GM12865 (cell line): ENCODE results near the gene IL10.
"Not testable (repeated sequence)": the region's sequence is repeated elsewhere in the genome, so short reads cannot be mapped to it uniquely, and the experiment has no call there.

Experiments
- DNase-seq: peaks from one replicate; pipeline ENCODE4 v3.0.0; 2010; ENCODE audit warnings: low read depth
- H3K4me3 ChIP-seq: 2 replicates; pipeline ENCODE4 v1.5.1; 2011; ENCODE audit warnings: mild to moderate bottlenecking, low read depth, low read length, control low read depth
- CTCF ChIP-seq: IDR thresholded peaks from 2 replicates; pipeline ENCODE4 v1.5.1; 2011; ENCODE audit warnings: low read length, control low read depth, low read depth, inconsistent platforms; ENCODE audit not compliant: insufficient read depth; ENCODE audit errors: missing control alignments

Gene IL10

GRCh38 chr1:206766251-206766856, 5.9 kb downstream of the IL10 start:
- TF ChIP-seq CTCF, result no peak
- no peak overlapping the region for H3K4me3 ChIP-seq
- peak; percentile 89 for DNase-seq

GRCh38 chr1:206765771-206766170, 6.5 kb downstream of the IL10 start:
- DNase-seq, H3K4me3 ChIP-seq: not testable (repeated sequence)

GRCh38 chr1:206762741-206763364, 9.4 kb downstream of the IL10 start:
- not testable (repeated sequence) for DNase-seq, H3K4me3 ChIP-seq

- no peak overlapping the region for H3K4me3 ChIP-seq
- no peak for DNase-seq
- TF ChIP-seq CTCF, result no peak
Measured at GRCh38 chr1:206761159-206761768, 11.0 kb downstream of the IL10 start.

GRCh38 chr1:206760590-206760989, 11.7 kb downstream of the IL10 start:
- no peak for TF ChIP-seq CTCF
- no peak overlapping the region for H3K4me3 ChIP-seq
- DNase-seq, result no peak

GRCh38 chr1:206757524-206758266, 14.6 kb downstream of the IL10 start:
- DNase-seq, result no peak
- TF ChIP-seq CTCF, result no peak
- H3K4me3 ChIP-seq, result no peak overlapping the region

GRCh38 chr1:206754011-206754410, 18.3 kb downstream of the IL10 start:
- no peak for DNase-seq

More at GRCh38 chr1:206754011-206754410, 18.3 kb downstream of the IL10 start:
- H3K4me3 ChIP-seq, result no peak overlapping the region
- TF ChIP-seq CTCF, result no peak
